Uterus (tissue), 4 donors: ENCODE results near the gene MYO1D. TPM values are rescaled to one million over a fixed set of nuclear protein-coding genes. Genes with fewer than 3 reads are reported as not detected.

Experiments
- DNase-seq, 2 donors: peaks; one replicate each; pipeline ENCODE4 v3.0.0-alpha.2; 2019 to 2020
- H3K27ac ChIP-seq, 2 donors: fragments of 200-600 bp; sonication (generic); 1 replicate in 1 of 2; 2 replicates in 1 of 2; pipeline ENCODE4 v1.5.1; 2016 to 2018
- H3K27me3 ChIP-seq, 2 donors: fragments of 200-600 bp; sonication (generic); one replicate each; pipeline ENCODE4 v1.5.1; 2018 to 2019; ENCODE audit warnings: control low read depth in 1 of 2
- H3K36me3 ChIP-seq, 2 donors: fragments of 200-600 bp; sonication (generic); one replicate each; pipeline ENCODE4 v1.5.1; 2019; ENCODE audit warnings: control low read depth in 1 of 2
- H3K4me1 ChIP-seq, 2 donors: fragments of 200-600 bp; sonication (generic); one replicate each; pipeline ENCODE4 v1.5.1; 2018 to 2019; ENCODE audit warnings: control low read depth in 1 of 2
- H3K4me3 ChIP-seq, 2 donors: fragments of 200-600 bp; sonication (generic); 1 replicate in 1 of 2; 2 replicates in 1 of 2; pipeline ENCODE4 v1.5.1; 2018 to 2019; ENCODE audit warnings: mild to moderate bottlenecking in 1 of 2
- H3K9me3 ChIP-seq, 2 donors: fragments of 200-600 bp; sonication (generic); one replicate each; pipeline ENCODE4 v1.5.1; 2019; ENCODE audit warnings: control low read depth in 1 of 2
- CTCF ChIP-seq, 4 experiments: fragments of 200-600 bp in 2 of 4; fragments of 450-650 bp in 2 of 4; sonication (generic) in 2 of 4; IDR thresholded peaks; one replicate each; pipeline ENCODE4 v1.5.1; 2016 to 2019; ENCODE audit warnings: antibody characterized with exemption in 4 of 4, mild to moderate bottlenecking in 2 of 4, moderate library complexity in 1 of 4
- POLR2A ChIP-seq, 2 donors: fragments of 450-650 bp; IDR thresholded peaks; one replicate each; pipeline ENCODE4 v1.6.1; 2016; ENCODE audit warnings: antibody characterized with exemption in 2 of 2, mild to moderate bottlenecking in 1 of 2, moderate library complexity in 1 of 2
- intact Hi-C: fragments of 100-400 bp; cut with DNase I; formaldehyde crosslinking; loops from one replicate; pipeline ENCODE4 v1.15.1; 2023; ENCODE audit warnings: low total_unique reads
- total RNA-seq, 4 donors: library from RNA; depleted of rRNA in 3 of 4; stranded (reverse); fragments of >200 nt in 3 of 4; gene quantifications; one replicate each; pipeline versions ENCODE4 v1.1.0 to v1.2.4, GENCODE V29; 2014 to 2023
- donor health status: DM: yes; HTN: yes; CAD: no.

MYO1D gene
- total RNA-seq, 4 donors from 2014 or later, result 20.4 to 55.2 (median 30.6) TPM

- Histone ChIP-seq H3K36me3 (no peaks in the 10 kb centered on the region), H3K27ac (no peak overlapping the region), H3K4me3 (no peak overlapping the region), H3K27me3 (no peaks in the 10 kb centered on the region), H3K4me1 (no peaks in the 10 kb centered on the region), H3K9me3 (no peaks in the 10 kb centered on the region)
- no peak for DNase-seq
- TF ChIP-seq CTCF (IDR thresholded peaks at IDR 0.05) (no peak), POLR2A (IDR thresholded peaks at IDR 0.05) (no peak)
- intact Hi-C loops, result no loop called here
These were observed 430.0 kb downstream of the MYO1D start for GRCh38 chr17:32446949-32447348.

GRCh38 chr17:32445971-32446370, 431.0 kb downstream of the MYO1D start:
- Histone ChIP-seq H3K9me3 (no peaks in the 10 kb centered on the region), H3K4me1 (no peaks in the 10 kb centered on the region), H3K27me3 (no peaks in the 10 kb centered on the region), H3K4me3 (peak overlapping the region in 1 of 2 donors; percentile 67), H3K36me3 (no peaks in the 10 kb centered on the region), H3K27ac (no peak overlapping the region)
- TF ChIP-seq POLR2A (IDR thresholded peaks at IDR 0.05), result no peak
- no peak for TF ChIP-seq CTCF (IDR thresholded peaks at IDR 0.05)
- DNase-seq, result no peak
- intact Hi-C loops, result no loop called here

- TF ChIP-seq CTCF (IDR thresholded peaks at IDR 0.05), result no peak
- TF ChIP-seq POLR2A (IDR thresholded peaks at IDR 0.05), result no peak
- Histone ChIP-seq H3K27me3 (no peaks in the 10 kb centered on the region), H3K4me1 (no peaks in the 10 kb centered on the region), H3K9me3 (no peaks in the 10 kb centered on the region), H3K4me3 (peak overlapping the region; percentile 67 to 90), H3K36me3 (no peaks in the 10 kb centered on the region), H3K27ac (no peak overlapping the region)
- no peak for DNase-seq
- intact Hi-C loops, result no loop called here
These were observed 431.4 kb downstream of the MYO1D start for GRCh38 chr17:32445497-32445896.

GRCh38 chr17:32445074-32445415, 431.9 kb downstream of the MYO1D start:
- no peak for DNase-seq
- Histone ChIP-seq H3K27me3 (no peaks in the 10 kb centered on the region), H3K27ac (peak overlapping the region; percentile 67 to 79), H3K9me3 (no peaks in the 10 kb centered on the region), H3K36me3 (no peaks in the 10 kb centered on the region), H3K4me3 (peak overlapping the region; percentile 67 to 90), H3K4me1 (no peaks in the 10 kb centered on the region)
- intact Hi-C loops, result no loop called here
- TF ChIP-seq POLR2A (IDR thresholded peaks at IDR 0.05) (no peak), CTCF (IDR thresholded peaks at IDR 0.05) (no peak)

- intact Hi-C loops, result no loop called here
- TF ChIP-seq CTCF (IDR thresholded peaks at IDR 0.05) (peak; percentile 93 to 95 (median 94)), POLR2A (IDR thresholded peaks at IDR 0.05) (peak; percentile 57 to 65)
These were observed 432.4 kb downstream of the MYO1D start, which contains the start of gene PSMD11 for GRCh38 chr17:32444301-32445073. TSS of gene PSMD11 (plus strand) at chr17:32444510. CDS start at chr17:32444524, 14 bp downstream.

More at GRCh38 chr17:32444301-32445073, 432.4 kb downstream of the MYO1D start, which contains the start of gene PSMD11:
- H3K36me3 ChIP-seq, result no peaks in the 10 kb centered on the region
- H3K27ac ChIP-seq, result peak within 1 kb of the TSS; percentile 67 to 79
- H3K27me3 ChIP-seq, result no peaks in the 10 kb centered on the region
- no peaks in the 10 kb centered on the region for H3K9me3 ChIP-seq
- H3K4me1 ChIP-seq, result no peaks in the 10 kb centered on the region
- H3K4me3 ChIP-seq, result peak within 1 kb of the TSS; percentile 67 to 90
- DNase-seq, result peak; percentile 98
